ENCODE measurements around the gene PLA2G3. TPM values are rescaled to one million over a fixed set of nuclear protein-coding genes. Genes with fewer than 3 reads are reported as not detected.
"Not testable (repeated sequence)": the region's sequence is repeated elsewhere in the genome, so short reads cannot be mapped to it uniquely, and the experiment has no call there.

The PLA2G3 gene
- total RNA-seq, 2 experiments from 2014 or later: not detected

DNA sequence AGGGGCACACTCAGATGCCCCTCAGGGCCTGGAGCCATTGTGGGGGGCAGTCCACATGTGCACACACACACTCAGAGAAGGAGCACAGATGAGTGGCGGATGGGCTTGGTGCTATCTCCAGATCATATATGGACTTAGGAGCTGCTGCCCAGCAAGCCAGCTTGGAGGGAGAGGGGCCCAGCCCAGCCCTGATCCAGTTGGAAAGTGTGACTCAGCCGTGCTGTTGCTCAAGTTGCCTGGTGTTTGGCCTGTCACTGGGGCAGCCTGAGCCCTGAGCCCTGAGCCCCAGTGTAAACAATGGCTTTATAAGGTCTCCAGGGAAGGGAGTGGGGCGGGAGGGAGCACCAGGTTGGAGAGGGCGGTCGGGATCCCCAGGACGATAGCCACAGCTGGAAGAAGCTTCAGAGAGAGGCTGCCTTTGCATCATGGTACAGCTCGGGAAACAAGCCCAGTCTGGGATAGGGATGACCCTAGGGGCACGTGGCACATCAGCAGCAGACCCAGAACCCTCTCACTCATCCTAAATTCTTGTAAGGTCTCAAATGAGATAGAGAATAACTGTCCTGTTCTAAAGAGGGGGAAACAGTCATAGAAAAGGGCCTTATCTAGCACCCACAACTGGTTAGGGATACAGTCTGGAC lies 37.7 kb downstream of the PLA2G3 start:
- H3K4me3 Mint-ChIP-seq: no peak overlapping the region
- CTCF ChIA-PET: interaction anchor here (1.3 to 2.1 kb wide), 2 partner anchors 14 to 17 kb away, joined by 3 to 8 read pairs; no protein-coding TSS in a partner anchor
- no peaks in the 10 kb centered on the region for H3K27me3 Mint-ChIP-seq
- H3K36me3 Mint-ChIP-seq (ENCODE audit: low read depth): peaks cover 2% of the 10 kb centered on the region
- DNase-seq: no peak
- POLR2A ChIA-PET: no interaction called here
- H3K9me3 Mint-ChIP-seq: no peaks in the 10 kb centered on the region
- H3K4me1 Mint-ChIP-seq: peaks cover 3% of the 10 kb centered on the region
- H3K27ac Mint-ChIP-seq: no peak overlapping the region

DNA sequence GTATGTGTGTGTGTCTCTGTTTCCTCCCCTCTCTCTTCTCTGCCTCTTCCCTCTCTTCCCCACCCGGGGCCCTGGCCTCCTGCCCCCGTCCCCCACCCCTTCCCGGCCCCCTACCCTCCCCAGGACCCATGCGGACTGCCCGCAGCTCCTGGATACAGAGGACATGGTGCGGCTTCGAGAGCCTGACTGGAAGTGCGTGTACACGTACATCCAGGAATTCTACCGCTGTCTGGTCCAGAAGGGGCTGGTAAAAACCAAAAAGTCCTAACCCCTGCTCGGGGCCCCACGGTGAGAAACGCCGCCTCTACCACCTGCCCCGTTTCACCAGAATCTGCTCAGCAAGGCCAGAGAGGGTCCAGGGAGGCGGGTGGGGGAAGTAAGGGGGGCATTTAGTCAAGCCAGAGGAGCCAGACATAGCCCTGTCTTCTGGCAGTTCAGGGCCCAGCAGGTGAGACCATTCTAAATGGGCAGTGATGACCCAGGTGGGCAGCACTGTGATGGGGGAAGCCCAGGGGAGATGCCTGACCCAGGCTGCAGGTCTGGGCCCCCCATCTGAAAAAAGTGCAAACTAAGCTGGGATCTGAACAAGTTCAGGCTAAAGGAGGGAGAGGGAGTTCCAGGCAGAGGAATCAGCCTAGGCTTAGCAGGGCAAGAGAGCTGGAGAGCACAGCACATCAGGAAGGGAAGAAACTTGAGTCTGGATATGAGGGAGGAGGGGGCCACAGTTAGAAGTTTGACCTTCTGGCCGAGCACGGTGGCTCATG lies 39.4 kb downstream of the PLA2G3 start:
- no peaks in the 10 kb centered on the region for H3K4me1 Mint-ChIP-seq
- H3K27ac Mint-ChIP-seq: no peak overlapping the region
- POLR2A ChIA-PET: no interaction called here
- no peaks in the 10 kb centered on the region for H3K27me3 Mint-ChIP-seq
- peaks cover 10% of the 10 kb centered on the region for H3K36me3 Mint-ChIP-seq (ENCODE audit: low read depth)
- no peak for DNase-seq
- CTCF ChIA-PET: interaction anchor here (0.5 kb wide), 1 partner anchor 179 kb away, joined by 3 read pairs; no protein-coding TSS in a partner anchor
- H3K9me3 Mint-ChIP-seq: no peaks in the 10 kb centered on the region
- no peak overlapping the region for H3K4me3 Mint-ChIP-seq

- CTCF ChIA-PET: no interaction called here
- Mint-ChIP-seq H3K36me3 (ENCODE audit: low read depth) (peaks cover 12% of the 10 kb centered on the region), H3K27ac (no peak overlapping the region), H3K9me3 (no peaks in the 10 kb centered on the region), H3K4me1 (no peaks in the 10 kb centered on the region), H3K27me3 (no peaks in the 10 kb centered on the region), H3K4me3 (no peak overlapping the region)
- DNase-seq: no peak
- POLR2A ChIA-PET: no interaction called here
These were observed 40.2 kb downstream of the PLA2G3 start for GRCh38 chr22:31099841-31100761.

DNA sequence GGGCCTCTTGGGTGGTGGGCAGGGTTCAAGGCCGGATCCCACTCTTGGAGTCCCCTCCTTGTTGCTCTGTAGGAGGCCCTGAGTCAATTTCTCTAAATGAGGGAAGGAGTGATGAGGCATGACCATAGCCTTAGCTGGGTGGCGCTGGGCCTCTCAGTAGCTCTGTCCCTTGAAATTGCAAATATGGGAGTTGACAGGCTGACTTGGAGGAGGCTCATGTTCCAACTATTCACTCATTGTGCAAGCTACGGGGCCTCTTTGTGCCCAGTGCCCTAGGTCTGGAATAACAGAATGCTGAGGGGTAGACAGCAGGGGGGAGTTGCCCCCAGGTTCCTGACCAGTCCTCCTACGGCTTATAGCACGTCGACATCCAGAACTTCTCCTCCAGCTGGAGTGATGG lies 40.9 kb downstream of the PLA2G3 start:
- no peak for DNase-seq
- H3K4me1 Mint-ChIP-seq: no peaks in the 10 kb centered on the region
- ChIA-PET CTCF (interaction anchor here (0.6 to 1.1 kb wide), 3 partner anchors 8 to 270 kb away, joined by 3 to 5 read pairs (median 3); partner anchors contain the start of gene SELENOM), POLR2A (interaction anchor here (0.6 kb wide), 1 partner anchor 128 kb away, joined by 3 read pairs; no protein-coding TSS in a partner anchor)
- H3K9me3 Mint-ChIP-seq: no peaks in the 10 kb centered on the region
- H3K4me3 Mint-ChIP-seq: no peak overlapping the region
- no peaks in the 10 kb centered on the region for H3K27me3 Mint-ChIP-seq
- peaks cover 12% of the 10 kb centered on the region for H3K36me3 Mint-ChIP-seq (ENCODE audit: low read depth)
- no peak overlapping the region for H3K27ac Mint-ChIP-seq

- H3K27ac Mint-ChIP-seq: no peak overlapping the region
- no peak overlapping the region for H3K4me3 Mint-ChIP-seq
- H3K27me3 Mint-ChIP-seq: no peaks in the 10 kb centered on the region
- no peak for DNase-seq
- no peaks in the 10 kb centered on the region for H3K4me1 Mint-ChIP-seq
- H3K36me3 Mint-ChIP-seq (ENCODE audit: low read depth): peaks cover 12% of the 10 kb centered on the region
- H3K9me3 Mint-ChIP-seq: no peaks in the 10 kb centered on the region
- ChIA-PET POLR2A (interaction anchor here (0.6 kb wide), 1 partner anchor 129 kb away, joined by 3 read pairs; no protein-coding TSS in a partner anchor), CTCF (interaction anchor here (0.6 to 1.1 kb wide), 4 partner anchors 9 to 1159 kb away, joined by 3 to 5 read pairs (median 3); partner anchors contain the start of gene SELENOM)
These were observed 41.6 kb downstream of the PLA2G3 start for GRCh38 chr22:31098632-31099110.

- CTCF ChIA-PET: interaction anchor here (0.7 to 1.1 kb wide), 2 partner anchors 10 to 1159 kb away, joined by 3 read pairs; partner anchors contain the start of gene SELENOM
- Mint-ChIP-seq H3K27me3 (no peaks in the 10 kb centered on the region), H3K4me1 (no peaks in the 10 kb centered on the region), H3K9me3 (no peaks in the 10 kb centered on the region), H3K36me3 (ENCODE audit: low read depth) (peaks cover 12% of the 10 kb centered on the region), H3K4me3 (no peak overlapping the region), H3K27ac (no peak overlapping the region)
- POLR2A ChIA-PET: no interaction called here
- DNase-seq: no peak
These were observed 42.2 kb downstream of the PLA2G3 start for GRCh38 chr22:31097941-31098631.

- CTCF ChIA-PET, H3K9me3 Mint-ChIP-seq, H3K27ac Mint-ChIP-seq, H3K27me3 Mint-ChIP-seq, DNase-seq, H3K4me1 Mint-ChIP-seq, POLR2A ChIA-PET, H3K4me3 Mint-ChIP-seq: not testable (repeated sequence)
- H3K36me3 Mint-ChIP-seq (ENCODE audit: low read depth): peaks cover 12% of the 10 kb centered on the region
These were observed 42.8 kb downstream of the PLA2G3 start for GRCh38 chr22:31097539-31097938.

DNA sequence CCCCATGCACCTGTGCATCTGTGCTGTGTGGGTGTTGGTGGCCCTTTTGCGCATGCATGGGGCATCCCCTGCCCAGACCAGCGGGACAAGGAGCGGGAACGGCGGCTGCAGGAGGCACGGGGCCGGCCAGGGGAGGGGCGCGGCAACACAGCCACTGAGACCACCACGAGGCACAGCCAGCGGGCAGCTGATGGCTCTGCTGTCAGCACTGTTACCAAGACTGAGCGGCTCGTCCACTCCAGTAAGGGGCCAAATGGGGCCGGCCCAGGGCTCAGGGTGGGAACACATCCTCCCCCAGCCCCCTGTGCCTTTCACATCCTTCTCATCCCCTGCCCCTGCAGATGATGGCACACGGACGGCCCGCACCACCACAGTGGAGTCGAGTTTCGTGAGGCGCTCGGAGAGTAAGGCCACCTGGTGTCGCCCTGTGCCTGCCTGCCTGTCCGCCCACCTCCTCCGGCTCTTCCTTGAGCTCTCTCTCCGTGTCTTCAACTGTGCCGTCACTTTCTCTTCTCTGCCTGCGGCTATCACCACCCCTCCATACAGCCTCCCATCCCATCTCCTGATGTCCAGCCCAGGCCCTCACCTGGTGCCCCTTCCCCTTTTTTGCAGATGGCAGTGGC lies 43.5 kb downstream of the PLA2G3 start:
- Mint-ChIP-seq H3K27ac (no peak overlapping the region), H3K4me1 (no peaks in the 10 kb centered on the region), H3K9me3 (no peaks in the 10 kb centered on the region), H3K27me3 (no peaks in the 10 kb centered on the region), H3K4me3 (no peak overlapping the region), H3K36me3 (ENCODE audit: low read depth) (peaks cover 10% of the 10 kb centered on the region)
- no peak for DNase-seq
- ChIA-PET POLR2A (interaction anchor here (0.5 kb wide), 1 partner anchor 306 kb away, joined by 6 read pairs; no protein-coding TSS in a partner anchor), CTCF (interaction anchor here (4.3 kb wide), 1 partner anchor 11 kb away, joined by 32 read pairs; no protein-coding TSS in a partner anchor)

GRCh38 chr22:31095637-31096249 lies 44.6 kb downstream of the PLA2G3 start:
- Mint-ChIP-seq H3K36me3 (ENCODE audit: low read depth) (peaks cover 10% of the 10 kb centered on the region), H3K27me3 (no peaks in the 10 kb centered on the region), H3K4me1 (no peaks in the 10 kb centered on the region), H3K27ac (no peak overlapping the region), H3K9me3 (no peaks in the 10 kb centered on the region), H3K4me3 (no peak overlapping the region)
- ChIA-PET CTCF (interaction anchor here (1.8 to 4.3 kb wide), 2 partner anchors 10 to 11 kb away, joined by 6 to 32 read pairs; partner anchors contain the start of gene SELENOM), POLR2A (interaction anchor here (0.5 kb wide), 1 partner anchor 305 kb away, joined by 6 read pairs; no protein-coding TSS in a partner anchor)
- DNase-seq: no peak

DNA sequence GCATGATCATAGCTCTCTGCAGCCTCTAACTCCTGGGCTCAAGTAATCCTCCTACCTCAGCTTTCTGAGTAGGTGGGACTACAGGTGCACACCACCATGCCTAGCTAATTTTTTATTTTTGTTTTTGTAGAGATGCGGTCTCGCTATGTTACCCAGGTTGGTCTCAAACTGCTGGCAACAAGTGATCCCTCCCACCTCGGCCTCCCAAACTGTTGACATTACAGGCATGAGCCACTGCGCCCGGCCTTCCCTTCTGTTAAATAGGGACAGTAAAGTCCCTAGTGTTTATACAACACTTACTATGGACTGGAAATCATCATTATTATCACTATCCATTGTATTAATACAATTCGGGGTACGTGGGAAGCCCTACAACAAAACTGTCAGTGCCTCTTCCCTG lies 45.6 kb downstream of the PLA2G3 start:
- ChIA-PET CTCF (interaction anchor here (0.6 to 4.3 kb wide), 4 partner anchors 9 to 103 kb away, joined by 3 to 32 read pairs (median 6); partner anchors contain the start of gene SELENOM), POLR2A (interaction anchor here (0.6 kb wide), 1 partner anchor 47 kb away, joined by 3 read pairs; no protein-coding TSS in a partner anchor)
- Mint-ChIP-seq H3K4me3 (no peak overlapping the region), H3K27ac (no peak overlapping the region), H3K36me3 (ENCODE audit: low read depth) (peaks cover 10% of the 10 kb centered on the region), H3K9me3 (no peaks in the 10 kb centered on the region), H3K27me3 (no peaks in the 10 kb centered on the region), H3K4me1 (no peaks in the 10 kb centered on the region)
- no peak for DNase-seq

- Mint-ChIP-seq H3K27ac (no peak overlapping the region), H3K36me3 (ENCODE audit: low read depth) (peaks cover 10% of the 10 kb centered on the region), H3K27me3 (no peaks in the 10 kb centered on the region), H3K4me3 (no peak overlapping the region), H3K9me3 (no peaks in the 10 kb centered on the region), H3K4me1 (no peaks in the 10 kb centered on the region)
- ChIA-PET CTCF (interaction anchor here (0.6 to 4.3 kb wide), 3 partner anchors 9 to 102 kb away, joined by 3 to 32 read pairs (median 5); no protein-coding TSS in a partner anchor), POLR2A (interaction anchor here (0.6 kb wide), 1 partner anchor 46 kb away, joined by 3 read pairs; no protein-coding TSS in a partner anchor)
- DNase-seq: no peak
These were observed 46.2 kb downstream of the PLA2G3 start for GRCh38 chr22:31094021-31094551.

Measured in activated CD4-positive, alpha-beta T cell treated with anti-CD3 and anti-CD28 coated beads, Interleukin-2, amount 10 ng/mL, durations not matched to agents 7 days and 5 days (primary cell).